ENCODE data around the gene CCDC192.

CCDC192 gene

DNA sequence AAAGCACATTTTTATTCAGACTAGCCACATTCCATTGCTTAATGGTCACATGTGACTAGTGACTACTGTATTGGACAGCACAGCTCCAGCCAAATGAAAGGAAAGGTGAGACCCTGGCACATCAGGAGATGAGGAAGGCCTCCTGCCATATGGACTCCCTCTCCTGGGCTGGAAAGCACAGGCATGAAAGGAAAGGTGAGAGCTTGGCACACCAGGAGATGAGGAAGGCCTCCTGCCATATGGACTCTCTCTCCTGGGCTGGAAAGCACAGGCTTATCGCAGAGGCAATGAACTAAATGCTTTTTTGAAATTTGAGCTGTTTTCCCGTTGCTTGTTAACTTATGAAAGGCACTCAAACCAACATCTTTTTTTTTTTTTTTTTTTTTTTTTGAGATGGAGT lies 235.6 kb downstream of the CCDC192 start:
- Histone ChIP-seq H3K4me2 (ENCODE audit: low read depth, low read length, poor library complexity, severe bottlenecking) (no peak overlapping the region), H3K4me3 (ENCODE audit: insufficient read depth, low read length, poor library complexity, severe bottlenecking) (no peak overlapping the region), H3K9ac (ENCODE audit: low read length) (no peak overlapping the region), H3K79me2 (ENCODE audit: insufficient read depth, low read length) (no peaks in the 10 kb centered on the region), H3K9me2 (replicated peaks; ENCODE audit: insufficient read depth, low read length) (no peaks in the 10 kb centered on the region), H3K27me3 (ENCODE audit: low read length) (no peaks in the 10 kb centered on the region), H3K27ac (ENCODE audit: low read depth, low read length) (no peak overlapping the region), H3K9me3 (ENCODE audit: insufficient read depth, low read length) (no peaks in the 10 kb centered on the region), H4K20me1 (ENCODE audit: low read depth, low read length) (no peaks in the 10 kb centered on the region), H2AFZ (ENCODE audit: low read depth, low read length, severe bottlenecking) (no peak overlapping the region), H3F3A (ENCODE audit: insufficient read depth) (no peaks in the 10 kb centered on the region), H3K36me3 (ENCODE audit: low read length) (no peaks in the 10 kb centered on the region)
- TF ChIP-seq, protein P1, sequence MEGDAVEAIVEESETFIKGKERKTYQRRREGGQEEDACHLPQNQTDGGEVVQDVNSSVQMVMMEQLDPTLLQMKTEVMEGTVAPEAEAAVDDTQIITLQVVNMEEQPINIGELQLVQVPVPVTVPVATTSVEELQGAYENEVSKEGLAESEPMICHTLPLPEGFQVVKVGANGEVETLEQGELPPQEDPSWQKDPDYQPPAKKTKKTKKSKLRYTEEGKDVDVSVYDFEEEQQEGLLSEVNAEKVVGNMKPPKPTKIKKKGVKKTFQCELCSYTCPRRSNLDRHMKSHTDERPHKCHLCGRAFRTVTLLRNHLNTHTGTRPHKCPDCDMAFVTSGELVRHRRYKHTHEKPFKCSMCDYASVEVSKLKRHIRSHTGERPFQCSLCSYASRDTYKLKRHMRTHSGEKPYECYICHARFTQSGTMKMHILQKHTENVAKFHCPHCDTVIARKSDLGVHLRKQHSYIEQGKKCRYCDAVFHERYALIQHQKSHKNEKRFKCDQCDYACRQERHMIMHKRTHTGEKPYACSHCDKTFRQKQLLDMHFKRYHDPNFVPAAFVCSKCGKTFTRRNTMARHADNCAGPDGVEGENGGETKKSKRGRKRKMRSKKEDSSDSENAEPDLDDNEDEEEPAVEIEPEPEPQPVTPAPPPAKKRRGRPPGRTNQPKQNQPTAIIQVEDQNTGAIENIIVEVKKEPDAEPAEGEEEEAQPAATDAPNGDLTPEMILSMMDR (IDR thresholded peaks at IDR 0.05; ENCODE audit: insufficient read depth, low read length, poor library complexity, severe bottlenecking) = no peak
- TF ChIP-seq EZH2phosphoT487 (conservative IDR thresholded peaks at IDR 0.05; ENCODE audit: low read length) = no peak

- Histone ChIP-seq H3K9ac (ENCODE audit: low read length) (no peak overlapping the region), H3K27me3 (ENCODE audit: low read length) (no peaks in the 10 kb centered on the region), H3K36me3 (ENCODE audit: low read length) (no peaks in the 10 kb centered on the region), H3K79me2 (ENCODE audit: insufficient read depth, low read length) (no peaks in the 10 kb centered on the region), H3K4me2 (ENCODE audit: low read depth, low read length, poor library complexity, severe bottlenecking) (no peak overlapping the region), H3K9me2 (replicated peaks; ENCODE audit: insufficient read depth, low read length) (no peaks in the 10 kb centered on the region), H3K9me3 (ENCODE audit: insufficient read depth, low read length) (no peaks in the 10 kb centered on the region), H2AFZ (ENCODE audit: low read depth, low read length, severe bottlenecking) (no peak overlapping the region), H3K27ac (ENCODE audit: low read depth, low read length) (no peak overlapping the region), H3F3A (ENCODE audit: insufficient read depth) (no peaks in the 10 kb centered on the region), H4K20me1 (ENCODE audit: low read depth, low read length) (no peaks in the 10 kb centered on the region), H3K4me3 (ENCODE audit: insufficient read depth, low read length, poor library complexity, severe bottlenecking) (no peak overlapping the region)
- TF ChIP-seq EZH2phosphoT487 (conservative IDR thresholded peaks at IDR 0.05; ENCODE audit: low read length) = no peak
- TF ChIP-seq, protein P1 (IDR thresholded peaks at IDR 0.05; ENCODE audit: insufficient read depth, low read length, poor library complexity, severe bottlenecking) = no peak
Measured at GRCh38 chr5:127940854-127941253, 237.7 kb downstream of the CCDC192 start.

DNA sequence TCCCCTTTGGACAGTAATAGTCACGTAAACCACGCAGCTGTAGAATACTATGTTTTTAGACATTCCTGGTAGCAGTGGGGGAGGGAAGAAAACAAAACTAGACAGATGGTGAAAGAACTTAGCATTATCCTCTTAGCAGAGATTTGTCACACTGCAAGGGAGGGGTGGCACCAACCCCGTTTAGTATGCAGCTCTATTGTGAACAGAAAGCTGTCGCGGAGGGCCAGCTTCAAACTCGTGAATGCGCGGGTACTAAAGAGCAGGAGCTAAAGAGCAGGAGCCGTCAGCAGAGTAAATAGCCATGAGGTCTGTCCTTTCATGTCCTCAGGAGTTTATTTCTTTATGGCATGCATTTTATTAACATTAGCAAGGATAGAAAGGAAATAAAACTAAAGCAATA lies 238.5 kb downstream of the CCDC192 start:
- no peaks in the 10 kb centered on the region for H3F3A ChIP-seq (ENCODE audit: insufficient read depth)
- H3K9me3 ChIP-seq (ENCODE audit: insufficient read depth, low read length) = no peaks in the 10 kb centered on the region
- no peaks in the 10 kb centered on the region for H3K27me3 ChIP-seq (ENCODE audit: low read length)
- H2AFZ ChIP-seq (ENCODE audit: low read depth, low read length, severe bottlenecking) = no peak overlapping the region
- no peak overlapping the region for H3K27ac ChIP-seq (ENCODE audit: low read depth, low read length)
- no peaks in the 10 kb centered on the region for H3K79me2 ChIP-seq (ENCODE audit: insufficient read depth, low read length)
- TF ChIP-seq EZH2phosphoT487 (conservative IDR thresholded peaks at IDR 0.05; ENCODE audit: low read length) = no peak
- TF ChIP-seq, protein P1 (IDR thresholded peaks at IDR 0.05; ENCODE audit: insufficient read depth, low read length, poor library complexity, severe bottlenecking) = no peak
- H3K9me2 ChIP-seq (replicated peaks; ENCODE audit: insufficient read depth, low read length) = no peaks in the 10 kb centered on the region
- no peaks in the 10 kb centered on the region for H4K20me1 ChIP-seq (ENCODE audit: low read depth, low read length)
- no peak overlapping the region for H3K4me2 ChIP-seq (ENCODE audit: low read depth, low read length, poor library complexity, severe bottlenecking)
- no peaks in the 10 kb centered on the region for H3K36me3 ChIP-seq (ENCODE audit: low read length)
- H3K4me3 ChIP-seq (ENCODE audit: insufficient read depth, low read length, poor library complexity, severe bottlenecking) = no peak overlapping the region
- H3K9ac ChIP-seq (ENCODE audit: low read length) = no peak overlapping the region

Data from SU-DHL-6 (cell line).